Measurements from ENCODE around the gene PMFBP1.

- TF ChIP-seq CTCF (IDR thresholded peaks at IDR 0.05) (no peak), POLR2A (IDR thresholded peaks at IDR 0.05) (no peak)
Measured at GRCh38 chr16:72112906-72113615, 58.9 kb downstream of the PMFBP1 start.

All from heart left ventricle (tissue), 13 donors.